Rectal smooth muscle tissue (tissue), 1 donor: Measurements from ENCODE around the gene MYH7B.

Experiments used
- H3K27ac ChIP-seq: one replicate; pipeline ENCODE4 v1.7.0; 2013; ENCODE audit warnings: low read depth, low read length, inconsistent platforms
- H3K27me3 ChIP-seq: one replicate; pipeline ENCODE4 v1.7.0; 2013; ENCODE audit warnings: low read length; ENCODE audit not compliant: control insufficient read depth, insufficient read depth
- H3K36me3 ChIP-seq: one replicate; pipeline ENCODE4 v1.7.0; 2013; ENCODE audit warnings: low read length; ENCODE audit not compliant: control insufficient read depth, insufficient read depth
- H3K4me1 ChIP-seq: one replicate; pipeline ENCODE4 v1.7.0; 2013; ENCODE audit warnings: low read length; ENCODE audit not compliant: control insufficient read depth, insufficient read depth
- H3K4me3 ChIP-seq: one replicate; pipeline ENCODE4 v1.7.0; 2013; ENCODE audit warnings: low read length
- H3K9ac ChIP-seq: one replicate; pipeline ENCODE4 v1.7.0; 2013; ENCODE audit warnings: low read length

MYH7B gene

DNA sequence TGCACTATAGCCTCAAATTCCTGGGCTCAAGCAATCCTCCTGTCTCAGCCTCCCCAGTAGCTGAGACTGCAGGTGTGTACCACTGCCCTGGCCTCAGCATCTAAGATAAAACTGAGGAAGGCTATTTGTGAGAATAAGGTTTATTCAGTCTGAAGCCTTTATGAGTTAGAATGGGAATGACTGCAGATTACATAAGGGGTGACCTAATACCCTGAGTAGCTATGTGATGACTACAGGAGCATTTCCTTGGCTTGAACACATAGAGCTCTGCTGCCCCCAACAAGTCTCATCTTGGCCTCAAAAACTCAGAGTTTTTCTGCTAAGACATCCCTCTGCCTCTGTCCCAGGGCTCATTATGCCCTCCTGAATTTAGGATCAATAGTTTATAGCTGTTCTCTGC, 7.6 kb upstream of the MYH7B start:
- Histone ChIP-seq H3K4me1 (no peaks in the 10 kb centered on the region), H3K4me3 (no peak overlapping the region), H3K36me3 (peaks cover 8% of the 10 kb centered on the region), H3K27me3 (no peaks in the 10 kb centered on the region), H3K27ac (no peak overlapping the region), H3K9ac (no peak overlapping the region)

DNA sequence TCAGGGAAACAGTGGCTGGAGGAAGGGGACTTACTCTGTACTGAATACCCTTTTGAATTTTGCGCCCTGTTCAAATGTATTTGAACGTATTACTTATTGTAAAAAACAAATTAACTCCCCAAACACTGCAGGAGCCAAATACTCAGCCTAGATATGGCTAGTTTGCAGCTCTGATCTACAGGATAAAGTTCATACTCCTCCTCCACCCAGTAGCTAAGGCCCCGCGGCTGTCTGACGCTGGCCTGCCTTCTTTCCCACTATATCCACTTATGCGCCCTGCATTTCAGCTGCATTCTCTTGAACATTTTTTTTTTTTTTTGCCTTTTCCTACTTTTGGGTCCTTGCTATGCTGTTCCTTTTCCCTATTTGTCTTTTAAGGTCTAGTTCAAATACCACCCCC, 6.5 kb upstream of the MYH7B start:
- H3K36me3 ChIP-seq, result peaks cover 1% of the 10 kb centered on the region
- no peak overlapping the region for H3K4me3 ChIP-seq
- no peaks in the 10 kb centered on the region for H3K27me3 ChIP-seq
- no peaks in the 10 kb centered on the region for H3K4me1 ChIP-seq
- no peak overlapping the region for H3K9ac ChIP-seq
- no peak overlapping the region for H3K27ac ChIP-seq

DNA sequence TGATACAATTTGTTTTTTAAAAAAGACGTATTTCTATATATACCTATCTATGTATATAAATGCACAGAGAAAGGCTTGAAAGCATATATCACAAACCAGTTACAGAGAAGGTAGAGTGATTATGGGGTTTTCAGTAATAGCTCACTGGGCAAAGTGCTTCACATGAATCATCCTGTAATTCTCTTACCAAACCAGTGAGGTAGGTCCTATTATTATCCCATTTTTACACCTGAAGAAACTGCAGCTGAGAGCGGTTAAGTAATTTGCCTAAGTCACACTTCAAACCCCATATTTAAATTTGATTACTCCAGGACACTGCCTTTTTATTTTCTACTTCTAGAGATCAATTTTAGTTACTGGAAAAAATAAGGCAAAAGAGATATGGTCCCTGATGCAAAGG, 4.4 kb upstream of the MYH7B start:
- Histone ChIP-seq H3K9ac (no peak overlapping the region), H3K4me3 (no peak overlapping the region), H3K4me1 (peaks cover 4% of the 10 kb centered on the region), H3K36me3 (no peaks in the 10 kb centered on the region), H3K27me3 (no peaks in the 10 kb centered on the region), H3K27ac (no peak overlapping the region)

GRCh38 chr20:34951652-34952051, 4.0 kb upstream of the MYH7B start:
- no peak overlapping the region for H3K4me3 ChIP-seq
- no peaks in the 10 kb centered on the region for H3K36me3 ChIP-seq
- H3K27me3 ChIP-seq, result no peaks in the 10 kb centered on the region
- no peak overlapping the region for H3K9ac ChIP-seq
- H3K27ac ChIP-seq, result no peak overlapping the region
- H3K4me1 ChIP-seq, result peaks cover 6% of the 10 kb centered on the region

DNA sequence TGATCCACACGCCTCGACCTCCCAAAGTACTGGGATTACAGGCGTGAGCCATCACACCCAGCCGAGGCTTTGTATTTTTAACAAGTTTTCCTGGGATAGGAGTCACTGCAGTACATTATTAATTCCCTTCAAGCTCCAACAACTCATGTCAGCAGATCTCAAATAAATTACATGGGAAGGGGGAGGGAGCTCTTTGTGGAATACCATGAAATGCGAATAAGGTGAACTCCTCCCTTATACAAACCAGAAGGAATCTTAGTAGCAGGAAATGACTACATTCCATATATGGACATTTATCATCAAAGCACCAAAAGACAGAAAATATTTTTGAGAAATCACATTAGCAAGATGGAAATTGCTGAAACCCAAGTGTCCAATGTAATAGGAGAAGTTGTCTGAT, 3.0 kb upstream of the MYH7B start:
- Histone ChIP-seq H3K36me3 (no peaks in the 10 kb centered on the region), H3K27ac (no peak overlapping the region), H3K4me1 (peaks cover 6% of the 10 kb centered on the region), H3K4me3 (no peak overlapping the region), H3K9ac (no peak overlapping the region), H3K27me3 (no peaks in the 10 kb centered on the region)

GRCh38 chr20:34953960-34954359, 1.7 kb upstream of the MYH7B start:
- peaks cover 6% of the 10 kb centered on the region for H3K4me1 ChIP-seq
- no peaks in the 10 kb centered on the region for H3K27me3 ChIP-seq
- no peak overlapping the region for H3K27ac ChIP-seq
- no peak overlapping the region for H3K9ac ChIP-seq
- no peak overlapping the region for H3K4me3 ChIP-seq
- H3K36me3 ChIP-seq, result no peaks in the 10 kb centered on the region

DNA sequence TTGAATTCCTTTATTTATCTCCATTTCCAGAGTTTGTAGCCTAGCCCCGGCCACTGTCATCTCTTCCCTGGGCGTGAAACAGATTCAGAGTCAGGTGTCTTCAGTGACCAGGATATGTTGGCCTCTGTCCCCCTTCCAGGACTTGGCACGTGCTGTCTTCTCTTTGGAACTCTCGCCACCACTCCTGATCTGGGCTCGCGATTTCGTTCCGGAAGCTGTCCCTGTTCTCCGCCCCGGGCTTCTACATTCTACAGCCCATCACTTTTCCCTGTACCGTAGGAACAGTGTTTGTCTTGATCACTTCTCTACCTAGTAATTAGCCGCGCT, 801 bp upstream of the MYH7B start:
- no peaks in the 10 kb centered on the region for H3K36me3 ChIP-seq
- peak overlapping the region; percentile 32 for H3K9ac ChIP-seq
- no peaks in the 10 kb centered on the region for H3K27me3 ChIP-seq
- peak overlapping the region; percentile 84 for H3K4me3 ChIP-seq
- peak overlapping the region; percentile 90 for H3K27ac ChIP-seq
- H3K4me1 ChIP-seq, result peaks cover 6% of the 10 kb centered on the region

- Histone ChIP-seq H3K4me3 (peak overlapping the region; percentile 84), H3K9ac (peak overlapping the region; percentile 75), H3K27ac (peak overlapping the region; percentile 90), H3K4me1 (peaks cover 6% of the 10 kb centered on the region), H3K36me3 (no peaks in the 10 kb centered on the region), H3K27me3 (no peaks in the 10 kb centered on the region)
Measured at GRCh38 chr20:34956041-34956458, 382 bp downstream of the MYH7B start.

DNA sequence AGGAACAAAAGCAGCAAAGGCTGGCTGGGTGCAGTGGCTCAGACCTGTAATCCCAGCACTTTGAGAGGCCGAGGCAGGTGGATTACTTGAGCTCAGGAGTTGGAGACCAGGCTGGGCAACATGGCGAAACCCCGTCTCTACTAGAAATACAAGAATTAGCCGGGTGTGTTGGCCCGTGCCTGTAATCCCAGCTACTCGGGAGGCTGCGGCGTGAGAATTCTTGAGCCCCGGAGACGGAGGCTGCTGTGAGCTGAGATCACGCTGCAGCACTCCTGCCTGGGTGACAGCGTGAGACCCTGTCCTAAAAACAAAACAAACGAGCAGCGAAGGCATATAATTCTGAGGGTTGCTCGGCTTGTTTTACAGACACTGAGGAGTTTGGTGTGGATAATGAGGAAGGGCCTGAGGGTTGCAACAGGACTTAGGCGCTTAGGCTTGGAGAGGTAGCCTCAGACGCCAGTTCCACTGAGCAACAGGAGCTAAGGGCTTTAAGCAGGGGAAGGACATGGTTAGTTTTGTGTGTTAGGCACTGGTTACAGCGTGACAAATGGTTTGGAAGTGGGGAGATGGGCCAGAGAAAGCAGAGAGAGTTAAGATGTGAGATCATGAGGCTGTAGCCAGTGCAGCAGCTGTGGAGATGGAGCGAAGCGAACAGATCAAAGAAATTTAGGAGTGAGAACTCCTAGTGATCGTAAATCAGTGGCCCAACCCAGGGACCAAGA, 1.2 kb downstream of the MYH7B start:
- no peak overlapping the region for H3K4me3 ChIP-seq
- H3K9ac ChIP-seq, result no peak overlapping the region
- no peak overlapping the region for H3K27ac ChIP-seq
- no peaks in the 10 kb centered on the region for H3K27me3 ChIP-seq
- no peaks in the 10 kb centered on the region for H3K36me3 ChIP-seq
- peaks cover 6% of the 10 kb centered on the region for H3K4me1 ChIP-seq

DNA sequence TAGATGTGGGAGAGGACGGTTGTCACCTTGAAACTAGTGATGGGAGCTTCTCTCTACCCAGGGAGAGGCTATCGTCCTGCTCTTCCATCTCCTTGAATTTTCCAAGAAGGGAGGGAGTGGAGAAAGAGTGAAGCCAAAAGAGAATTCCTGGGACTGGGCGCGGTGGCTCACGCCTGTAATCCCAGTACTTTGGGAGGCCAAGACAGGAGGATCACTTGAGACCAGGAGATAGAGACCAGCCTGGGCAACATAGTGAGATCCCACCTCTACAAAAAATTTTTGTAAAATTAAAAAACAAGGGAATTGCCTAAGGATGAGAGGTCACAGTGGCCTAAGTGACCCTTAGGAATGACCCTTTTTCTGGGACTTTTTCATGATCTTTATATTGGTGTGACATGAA, 8.8 kb downstream of the MYH7B start:
- Histone ChIP-seq H3K4me1 (no peaks in the 10 kb centered on the region), H3K4me3 (no peak overlapping the region), H3K27me3 (no peaks in the 10 kb centered on the region), H3K27ac (no peak overlapping the region), H3K9ac (no peak overlapping the region), H3K36me3 (no peaks in the 10 kb centered on the region)

DNA sequence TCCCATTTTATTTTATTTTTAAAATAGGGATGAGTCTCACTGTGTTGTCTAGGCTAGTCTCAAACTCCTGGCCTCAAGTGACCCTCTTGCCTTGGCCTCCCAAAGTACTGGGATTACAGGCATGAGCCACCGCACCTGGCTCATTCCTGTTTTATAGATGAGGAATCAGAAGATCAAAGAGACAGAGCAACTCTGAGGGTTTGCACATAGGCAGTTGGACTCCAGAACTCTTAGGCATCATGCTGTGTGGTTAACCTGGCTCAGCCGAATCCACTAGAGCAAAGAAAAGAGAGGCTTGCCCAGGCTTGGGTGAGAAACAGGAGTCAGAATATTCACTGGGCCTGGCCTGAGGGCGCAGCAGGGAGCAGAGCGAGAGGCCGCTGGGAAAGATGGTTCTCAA, 9.4 kb downstream of the MYH7B start:
- Histone ChIP-seq H3K36me3 (no peaks in the 10 kb centered on the region), H3K9ac (no peak overlapping the region), H3K4me3 (no peak overlapping the region), H3K4me1 (no peaks in the 10 kb centered on the region), H3K27me3 (no peaks in the 10 kb centered on the region), H3K27ac (no peak overlapping the region)

DNA sequence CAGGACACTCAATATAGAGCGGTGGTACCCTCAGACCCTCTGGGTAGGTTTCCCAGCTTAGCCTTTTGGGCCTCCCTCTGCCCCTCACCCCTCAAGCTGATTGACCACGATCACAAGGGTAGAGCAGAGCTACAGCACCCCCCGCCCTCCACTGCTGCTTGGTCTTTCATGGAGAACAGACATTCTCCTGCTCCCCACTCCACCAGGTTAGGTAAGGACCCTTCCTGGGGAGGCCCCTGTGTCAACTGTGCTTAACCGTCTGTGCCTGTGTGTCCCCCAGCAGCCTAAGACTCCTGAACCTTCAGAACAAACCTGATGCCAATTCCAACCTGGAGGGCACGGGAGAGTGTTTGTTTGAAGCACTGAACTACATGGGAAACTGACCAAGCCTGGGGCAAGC, 11.8 kb downstream of the MYH7B start:
- Histone ChIP-seq H3K36me3 (no peaks in the 10 kb centered on the region), H3K27me3 (no peaks in the 10 kb centered on the region), H3K9ac (no peak overlapping the region), H3K27ac (no peak overlapping the region), H3K4me3 (no peak overlapping the region), H3K4me1 (no peaks in the 10 kb centered on the region)

GRCh38 chr20:34968042-34968775, 12.5 kb downstream of the MYH7B start:
- Histone ChIP-seq H3K4me3 (no peak overlapping the region), H3K36me3 (no peaks in the 10 kb centered on the region), H3K9ac (no peak overlapping the region), H3K27me3 (no peaks in the 10 kb centered on the region), H3K4me1 (no peaks in the 10 kb centered on the region), H3K27ac (no peak overlapping the region)
